DOHH2 (cell line): ENCODE results near the gene C19orf53.
A peak's percentile ranks its signal among the peaks of the same experiment; 100 is the strongest.

Experiments
- H3F3A ChIP-seq: fragments of 200-600 bp; sonication (generic), shearing (Covaris generic); 2 replicates; pipeline ENCODE4 v1.6.0; 2016; ENCODE audit warnings: antibody characterized with exemption, mild to moderate bottlenecking; ENCODE audit not compliant: control insufficient read depth, insufficient read depth
- H3K27ac ChIP-seq: fragments of 200-600 bp; sonication (generic); 2 replicates; pipeline ENCODE4 v1.5.1; 2014; ENCODE audit warnings: low read depth, mild to moderate bottlenecking, low read length, moderate library complexity
- H3K27me3 ChIP-seq: fragments of 200-600 bp; sonication (generic); 2 replicates; pipeline ENCODE4 v1.6.1; 2014; ENCODE audit warnings: mild to moderate bottlenecking, low read length, mixed read lengths; ENCODE audit not compliant: control insufficient read depth
- H3K36me3 ChIP-seq: fragments of 200-600 bp; sonication (generic); 2 replicates; pipeline ENCODE4 v1.6.1; 2014; ENCODE audit warnings: mild to moderate bottlenecking, low read length, moderate library complexity, mixed read lengths; ENCODE audit not compliant: control insufficient read depth
- H3K4me1 ChIP-seq: fragments of 200-600 bp; sonication (generic); 2 replicates; pipeline ENCODE4 v1.6.1; 2014; ENCODE audit warnings: mild to moderate bottlenecking, low read length, mixed read lengths; ENCODE audit not compliant: control insufficient read depth
- H3K4me2 ChIP-seq: fragments of 200-600 bp; sonication (generic); 2 replicates; pipeline ENCODE4 v1.6.0; 2014; ENCODE audit warnings: mild to moderate bottlenecking, low read length, moderate library complexity
- H3K4me3 ChIP-seq: fragments of 200-600 bp; sonication (generic); 2 replicates; pipeline ENCODE4 v1.5.1; 2014; ENCODE audit warnings: mild to moderate bottlenecking, low read length, mixed read lengths
- H3K79me2 ChIP-seq: fragments of 200-600 bp; sonication (generic); 2 replicates; pipeline ENCODE4 v1.6.1; 2014; ENCODE audit warnings: mild to moderate bottlenecking, low read length, mixed read lengths; ENCODE audit not compliant: control insufficient read depth
- H3K9me2 ChIP-seq: fragments of 200-600 bp; sonication (generic); replicated peaks from 2 replicates; pipeline ENCODE4 v1.6.1; 2014; ENCODE audit warnings: mild to moderate bottlenecking, low read length, mixed read lengths; ENCODE audit not compliant: control insufficient read depth
- H3K9me3 ChIP-seq: fragments of 200-600 bp; sonication (generic); 2 replicates; pipeline ENCODE4 v1.6.1; 2014; ENCODE audit warnings: antibody characterized with exemption, low read length, mixed read lengths; ENCODE audit not compliant: control insufficient read depth, insufficient read depth
- H4K20me1 ChIP-seq: fragments of 200-600 bp; sonication (generic); 2 replicates; pipeline ENCODE4 v1.6.0; 2014; ENCODE audit warnings: low read depth, mild to moderate bottlenecking, antibody characterized with exemption, low read length, moderate library complexity; ENCODE audit not compliant: control insufficient read depth, insufficient read depth
- EZH2phosphoT487 ChIP-seq: fragments of 200-600 bp; sonication (generic); IDR thresholded peaks from 2 replicates; pipeline ENCODE4 v1.6.1; 2017; ENCODE audit warnings: borderline replicate concordance, mild to moderate bottlenecking, antibody characterized with exemption, low read length, moderate library complexity, mixed read lengths
- TF ChIP-seq, protein P1 (sequence below): fragments of 200-600 bp; sonication (generic); IDR thresholded peaks from one replicate; pipeline ENCODE4 v1.5.1; 2014; ENCODE audit warnings: antibody characterized with exemption, mild to moderate bottlenecking, low read depth, low read length; ENCODE audit not compliant: poor library complexity, severe bottlenecking

The C19orf53 gene

DNA sequence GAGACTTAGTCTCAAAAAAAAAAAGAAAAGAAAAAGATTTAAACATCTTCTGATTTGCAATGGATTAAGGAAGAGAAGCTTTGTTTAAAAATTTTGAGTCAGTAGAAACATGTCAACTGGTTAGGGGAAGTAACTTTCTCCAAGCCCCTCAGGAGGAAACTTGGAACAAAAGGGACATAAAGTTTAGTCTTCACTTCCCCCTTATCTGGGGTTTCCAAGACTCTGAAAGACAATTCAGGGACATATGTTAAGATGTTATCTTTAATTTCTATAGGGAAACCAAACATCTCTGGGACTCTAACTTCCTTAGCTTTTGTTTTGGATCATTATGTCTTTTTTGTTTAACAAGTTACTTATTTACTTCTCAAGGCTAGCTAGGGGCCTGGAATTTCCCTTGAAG lies 30.1 kb upstream of the C19orf53 start:
- Histone ChIP-seq H3K79me2 (peaks cover 14% of the 10 kb centered on the region), H4K20me1 (no peaks in the 10 kb centered on the region), H3K4me1 (peaks cover 16% of the 10 kb centered on the region), H3K36me3 (peaks cover 3% of the 10 kb centered on the region; the same call in 1 of the 2 replicates), H3K27me3 (no peaks in the 10 kb centered on the region), H3K9me2 (no peaks in the 10 kb centered on the region), H3F3A (no peaks in the 10 kb centered on the region), H3K4me2 (no peak overlapping the region), H3K9me3 (no peaks in the 10 kb centered on the region; the same call in 1 of the 2 replicates), H3K4me3 (no peak overlapping the region), H3K27ac (no peak overlapping the region)
- TF ChIP-seq, protein P1, sequence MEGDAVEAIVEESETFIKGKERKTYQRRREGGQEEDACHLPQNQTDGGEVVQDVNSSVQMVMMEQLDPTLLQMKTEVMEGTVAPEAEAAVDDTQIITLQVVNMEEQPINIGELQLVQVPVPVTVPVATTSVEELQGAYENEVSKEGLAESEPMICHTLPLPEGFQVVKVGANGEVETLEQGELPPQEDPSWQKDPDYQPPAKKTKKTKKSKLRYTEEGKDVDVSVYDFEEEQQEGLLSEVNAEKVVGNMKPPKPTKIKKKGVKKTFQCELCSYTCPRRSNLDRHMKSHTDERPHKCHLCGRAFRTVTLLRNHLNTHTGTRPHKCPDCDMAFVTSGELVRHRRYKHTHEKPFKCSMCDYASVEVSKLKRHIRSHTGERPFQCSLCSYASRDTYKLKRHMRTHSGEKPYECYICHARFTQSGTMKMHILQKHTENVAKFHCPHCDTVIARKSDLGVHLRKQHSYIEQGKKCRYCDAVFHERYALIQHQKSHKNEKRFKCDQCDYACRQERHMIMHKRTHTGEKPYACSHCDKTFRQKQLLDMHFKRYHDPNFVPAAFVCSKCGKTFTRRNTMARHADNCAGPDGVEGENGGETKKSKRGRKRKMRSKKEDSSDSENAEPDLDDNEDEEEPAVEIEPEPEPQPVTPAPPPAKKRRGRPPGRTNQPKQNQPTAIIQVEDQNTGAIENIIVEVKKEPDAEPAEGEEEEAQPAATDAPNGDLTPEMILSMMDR: no peak
- no peak for TF ChIP-seq EZH2phosphoT487

DNA sequence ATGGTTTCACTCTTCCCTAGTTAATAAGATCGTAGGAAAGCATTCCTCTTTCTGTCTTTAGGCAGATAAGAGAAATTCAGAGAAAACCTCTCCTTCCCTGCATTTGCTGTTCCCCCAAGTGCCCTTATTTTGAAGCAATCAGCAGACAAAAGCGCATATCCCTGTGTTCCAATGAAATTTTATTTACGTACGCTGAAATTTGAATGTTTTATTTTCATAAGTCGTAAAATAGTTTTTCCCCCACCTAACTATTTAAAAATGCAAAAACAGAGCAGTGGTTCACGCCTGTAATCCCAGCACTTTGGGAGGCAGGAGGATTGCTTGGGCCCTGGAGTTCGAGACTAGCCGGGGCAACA lies 27.2 kb upstream of the C19orf53 start:
- Histone ChIP-seq H3K4me2 (peak overlapping the region; percentile 84), H4K20me1 (no peaks in the 10 kb centered on the region), H3K4me3 (peak overlapping the region; percentile 96), H3F3A (no peaks in the 10 kb centered on the region), H3K36me3 (peaks cover 9% of the 10 kb centered on the region), H3K27ac (no peak overlapping the region), H3K4me1 (peaks cover 18% of the 10 kb centered on the region), H3K9me2 (no peaks in the 10 kb centered on the region), H3K9me3 (no peaks in the 10 kb centered on the region; the same call in 1 of the 2 replicates), H3K79me2 (peaks cover 26% of the 10 kb centered on the region), H3K27me3 (no peaks in the 10 kb centered on the region)
- no peak for TF ChIP-seq EZH2phosphoT487
- TF ChIP-seq, protein P1: no peak

DNA sequence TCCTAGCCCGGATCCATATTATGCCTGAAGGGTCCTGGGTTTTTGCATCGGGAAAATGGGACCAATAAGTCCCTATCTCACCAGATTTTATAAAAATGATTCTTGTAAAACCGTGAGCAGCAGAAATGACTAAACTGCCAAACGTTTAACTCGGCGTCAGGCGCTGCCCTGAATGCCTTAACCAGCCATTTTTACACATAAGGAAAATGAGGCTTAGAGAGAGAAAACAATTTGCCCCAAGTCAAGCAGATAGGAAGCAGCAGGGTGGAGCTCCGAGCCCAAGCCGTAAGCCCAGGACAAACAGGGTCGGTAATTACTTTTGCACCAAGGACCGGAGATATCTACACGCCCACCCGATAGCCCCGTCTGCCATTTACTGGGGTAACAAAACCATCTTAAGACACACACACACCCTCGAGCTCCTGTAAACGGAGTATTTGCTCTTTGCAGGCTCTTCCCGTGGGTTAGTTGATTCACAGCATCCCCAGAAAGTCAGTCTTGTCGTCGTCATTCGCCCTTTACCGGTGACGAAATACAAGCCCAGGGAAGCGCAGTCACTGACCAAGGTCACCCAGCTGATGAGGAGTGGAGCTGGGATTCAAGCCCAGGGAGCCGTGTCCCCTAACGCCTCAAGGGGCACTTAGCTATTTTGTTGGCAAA lies 26.0 kb upstream of the C19orf53 start:
- Histone ChIP-seq H3K9me3 (no peaks in the 10 kb centered on the region; the same call in 1 of the 2 replicates), H3K4me2 (peak overlapping the region; percentile 78), H3K27ac (peak overlapping the region; percentile 31; the same call in 1 of the 2 replicates), H3K9me2 (no peaks in the 10 kb centered on the region), H3K36me3 (peaks cover 16% of the 10 kb centered on the region), H3K79me2 (peaks cover 26% of the 10 kb centered on the region), H3K27me3 (no peaks in the 10 kb centered on the region), H3K4me1 (peaks cover 18% of the 10 kb centered on the region), H3F3A (no peaks in the 10 kb centered on the region), H3K4me3 (peak overlapping the region; percentile 96), H4K20me1 (no peaks in the 10 kb centered on the region)
- TF ChIP-seq, protein P1: no peak
- TF ChIP-seq EZH2phosphoT487: no peak
